Measurements from ENCODE around the gene ITPKA.

ITPKA gene

DNA sequence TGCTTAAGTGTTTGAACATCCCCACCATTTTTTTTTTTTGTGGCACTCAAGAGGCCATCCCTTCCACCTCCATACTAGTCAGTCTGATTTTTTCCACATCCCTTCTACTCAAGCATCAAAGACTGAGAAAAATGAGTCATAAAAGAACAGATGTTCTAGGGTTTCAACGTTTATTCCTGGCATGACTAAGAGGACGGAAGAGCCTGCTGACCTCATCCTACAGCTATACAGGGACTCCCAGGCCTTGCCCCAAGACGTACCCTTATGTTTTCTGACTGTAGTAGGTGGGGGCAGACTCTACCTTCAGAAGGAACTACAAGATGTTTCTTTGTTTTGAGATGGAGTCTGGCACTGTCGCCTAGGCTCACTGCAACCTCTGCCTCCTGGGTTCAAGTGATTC, 3.3 kb upstream of the ITPKA start:
- Histone ChIP-seq H3K4me1 (ENCODE audit: insufficient read depth, low read length) (peaks cover 26% of the 10 kb centered on the region), H3K79me2 (ENCODE audit: insufficient read depth, low read length) (no peaks in the 10 kb centered on the region), H4K20me1 (ENCODE audit: insufficient read depth, low read length) (peaks cover 4% of the 10 kb centered on the region; the same call in 1 of the 2 replicates), H3K4me2 (ENCODE audit: insufficient read depth, low read length) (no peak overlapping the region), H3K36me3 (ENCODE audit: insufficient read depth, low read length) (no peaks in the 10 kb centered on the region), H2AFZ (ENCODE audit: low read depth, low read length) (no peak overlapping the region), H3K9ac (ENCODE audit: low read depth, low read length) (no peak overlapping the region), H3K9me3 (ENCODE audit: insufficient read depth, low read length, severe bottlenecking) (no peaks in the 10 kb centered on the region), H3K27ac (ENCODE audit: low read length) (no peak overlapping the region), H3K27me3 (ENCODE audit: insufficient read depth, low read length, poor library complexity) (peaks cover 9% of the 10 kb centered on the region), H3K4me3 (ENCODE audit: low read depth in 1 of 2, low read length in 2 of 2) (no peak overlapping the region)
- no peak for TF ChIP-seq EZH2 (IDR thresholded peaks at IDR 0.05; ENCODE audit: borderline replicate concordance, low read depth, low read length, severe bottlenecking)
- TF ChIP-seq, protein P1, sequence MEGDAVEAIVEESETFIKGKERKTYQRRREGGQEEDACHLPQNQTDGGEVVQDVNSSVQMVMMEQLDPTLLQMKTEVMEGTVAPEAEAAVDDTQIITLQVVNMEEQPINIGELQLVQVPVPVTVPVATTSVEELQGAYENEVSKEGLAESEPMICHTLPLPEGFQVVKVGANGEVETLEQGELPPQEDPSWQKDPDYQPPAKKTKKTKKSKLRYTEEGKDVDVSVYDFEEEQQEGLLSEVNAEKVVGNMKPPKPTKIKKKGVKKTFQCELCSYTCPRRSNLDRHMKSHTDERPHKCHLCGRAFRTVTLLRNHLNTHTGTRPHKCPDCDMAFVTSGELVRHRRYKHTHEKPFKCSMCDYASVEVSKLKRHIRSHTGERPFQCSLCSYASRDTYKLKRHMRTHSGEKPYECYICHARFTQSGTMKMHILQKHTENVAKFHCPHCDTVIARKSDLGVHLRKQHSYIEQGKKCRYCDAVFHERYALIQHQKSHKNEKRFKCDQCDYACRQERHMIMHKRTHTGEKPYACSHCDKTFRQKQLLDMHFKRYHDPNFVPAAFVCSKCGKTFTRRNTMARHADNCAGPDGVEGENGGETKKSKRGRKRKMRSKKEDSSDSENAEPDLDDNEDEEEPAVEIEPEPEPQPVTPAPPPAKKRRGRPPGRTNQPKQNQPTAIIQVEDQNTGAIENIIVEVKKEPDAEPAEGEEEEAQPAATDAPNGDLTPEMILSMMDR (IDR thresholded peaks at IDR 0.05; ENCODE audit: borderline replicate concordance, extremely low read depth, low read length, poor library complexity, severe bottlenecking), result no peak
- DNase-seq (peak; percentile 34), ATAC-seq (ENCODE audit: insufficient read depth, low read depth) (peak; percentile 25)

DNA sequence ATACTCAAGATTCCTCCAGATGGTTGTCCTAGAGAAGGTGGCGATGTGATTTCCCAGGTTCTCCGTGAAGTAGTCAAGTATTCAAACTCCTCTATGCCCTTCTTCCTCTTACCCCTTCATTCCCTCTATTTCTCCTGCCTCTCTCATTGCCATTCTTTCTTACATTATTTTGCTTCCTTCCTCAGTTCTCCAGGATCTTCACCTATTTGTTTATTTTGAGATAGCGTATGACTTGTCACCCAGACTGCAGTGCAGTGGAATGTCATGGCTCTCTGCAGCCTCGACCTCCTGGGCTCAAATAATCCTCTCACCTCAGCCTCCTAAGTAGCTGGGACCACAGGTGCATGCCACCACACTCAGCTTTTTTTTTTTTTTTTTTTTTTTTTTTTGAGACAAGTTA, 1.8 kb upstream of the ITPKA start:
- peaks cover 26% of the 10 kb centered on the region for H3K4me1 ChIP-seq (ENCODE audit: insufficient read depth, low read length)
- H3K4me3 ChIP-seq (ENCODE audit: low read depth in 1 of 2, low read length in 2 of 2), result no peak overlapping the region
- H3K9ac ChIP-seq (ENCODE audit: low read depth, low read length), result no peak overlapping the region
- H3K79me2 ChIP-seq (ENCODE audit: insufficient read depth, low read length), result no peaks in the 10 kb centered on the region
- no peak overlapping the region for H2AFZ ChIP-seq (ENCODE audit: low read depth, low read length)
- DNase-seq (no peak), ATAC-seq (ENCODE audit: insufficient read depth, low read depth) (no peak)
- H3K27ac ChIP-seq (ENCODE audit: low read length), result no peak overlapping the region
- no peak overlapping the region for H3K4me2 ChIP-seq (ENCODE audit: insufficient read depth, low read length)
- H3K36me3 ChIP-seq (ENCODE audit: insufficient read depth, low read length), result no peaks in the 10 kb centered on the region
- TF ChIP-seq EZH2 (IDR thresholded peaks at IDR 0.05; ENCODE audit: borderline replicate concordance, low read depth, low read length, severe bottlenecking), result no peak
- TF ChIP-seq, protein P1 (IDR thresholded peaks at IDR 0.05; ENCODE audit: borderline replicate concordance, extremely low read depth, low read length, poor library complexity, severe bottlenecking), result no peak
- H3K27me3 ChIP-seq (ENCODE audit: insufficient read depth, low read length, poor library complexity), result peaks cover 9% of the 10 kb centered on the region
- H3K9me3 ChIP-seq (ENCODE audit: insufficient read depth, low read length, severe bottlenecking), result no peaks in the 10 kb centered on the region
- H4K20me1 ChIP-seq (ENCODE audit: insufficient read depth, low read length), result peaks cover 4% of the 10 kb centered on the region; the same call in 1 of the 2 replicates

DNA sequence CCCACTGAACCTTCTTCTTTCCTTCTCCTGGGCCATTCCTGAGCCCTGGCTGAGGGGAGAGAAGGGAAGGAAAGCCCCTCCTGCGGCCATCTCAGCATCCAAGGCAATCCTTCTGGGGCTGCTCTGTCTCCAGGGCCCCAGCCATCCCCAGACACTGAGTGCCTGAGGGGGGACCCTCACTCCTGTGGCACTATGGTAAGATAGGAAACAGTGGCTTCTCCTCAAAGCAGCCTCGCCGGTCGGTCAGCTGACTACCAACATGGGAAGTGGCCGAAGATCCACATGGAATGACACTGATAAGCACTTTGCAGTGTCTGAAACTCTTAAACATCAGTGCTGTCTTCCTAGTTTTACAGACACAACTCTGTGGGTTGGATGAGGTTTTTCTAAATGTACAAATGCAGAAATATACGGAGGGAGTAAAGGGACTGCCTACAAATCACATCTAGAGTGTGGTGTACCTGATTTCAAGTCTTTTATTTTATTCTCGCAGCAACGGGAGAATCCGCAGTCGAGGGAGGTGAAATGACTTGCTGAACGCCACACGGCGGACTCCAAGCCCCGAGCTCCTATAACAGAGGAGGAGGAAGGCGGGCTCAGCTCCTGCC, 973 bp upstream of the ITPKA start:
- H4K20me1 ChIP-seq (ENCODE audit: insufficient read depth, low read length), result peaks cover 4% of the 10 kb centered on the region; the same call in 1 of the 2 replicates
- H3K4me3 ChIP-seq (ENCODE audit: low read depth in 1 of 2, low read length in 2 of 2), result peak overlapping the region; percentile 58 to 76
- peak overlapping the region; percentile 98 for H3K4me2 ChIP-seq (ENCODE audit: insufficient read depth, low read length)
- no peaks in the 10 kb centered on the region for H3K79me2 ChIP-seq (ENCODE audit: insufficient read depth, low read length)
- H3K36me3 ChIP-seq (ENCODE audit: insufficient read depth, low read length), result no peaks in the 10 kb centered on the region
- H3K27me3 ChIP-seq (ENCODE audit: insufficient read depth, low read length, poor library complexity), result peaks cover 9% of the 10 kb centered on the region
- no peaks in the 10 kb centered on the region for H3K9me3 ChIP-seq (ENCODE audit: insufficient read depth, low read length, severe bottlenecking)
- TF ChIP-seq, protein P1 (IDR thresholded peaks at IDR 0.05; ENCODE audit: borderline replicate concordance, extremely low read depth, low read length, poor library complexity, severe bottlenecking), result no peak
- TF ChIP-seq EZH2 (IDR thresholded peaks at IDR 0.05; ENCODE audit: borderline replicate concordance, low read depth, low read length, severe bottlenecking), result no peak
- ATAC-seq (ENCODE audit: insufficient read depth, low read depth) (no peak), DNase-seq (no peak)
- H3K9ac ChIP-seq (ENCODE audit: low read depth, low read length), result peak overlapping the region; percentile 94
- H2AFZ ChIP-seq (ENCODE audit: low read depth, low read length), result peak overlapping the region; percentile 94
- peaks cover 26% of the 10 kb centered on the region for H3K4me1 ChIP-seq (ENCODE audit: insufficient read depth, low read length)
- peak overlapping the region; percentile 88 for H3K27ac ChIP-seq (ENCODE audit: low read length)
